GM21825 (cell line): ENCODE results near the gene TCEA2.

Source experiments
- ATAC-seq: cut with Tn5 transposase; IDR thresholded peaks from one replicate; pipeline ENCODE4 v1.9.1; 2021; ENCODE audit warnings: mild to moderate bottlenecking, moderate library complexity; ENCODE audit not compliant: unreplicated experiment

Gene TCEA2

GRCh38 chr20:64119681-64120341 lies 56.8 kb downstream of the TCEA2 start:
- ATAC-seq, result no peak

- no peak for ATAC-seq
Measured at GRCh38 chr20:64121586-64121985, 58.6 kb downstream of the TCEA2 start.
